ENCODE measurements around the gene CFAP45. TPM values are rescaled to one million over a fixed set of nuclear protein-coding genes. Genes with fewer than 3 reads are reported as not detected.

The CFAP45 gene
- total and polyA plus RNA-seq, 9 of the 15 experiments (the other 6 are each of a cell fraction or from before 2014, with no cell fraction given) = 0.65 to 2.4 (median 1.5) TPM

GRCh38 chr1:159924025-159924790 lies 24.2 kb upstream of the CFAP45 start (continued):
- TF ChIP-seq, protein P1, sequence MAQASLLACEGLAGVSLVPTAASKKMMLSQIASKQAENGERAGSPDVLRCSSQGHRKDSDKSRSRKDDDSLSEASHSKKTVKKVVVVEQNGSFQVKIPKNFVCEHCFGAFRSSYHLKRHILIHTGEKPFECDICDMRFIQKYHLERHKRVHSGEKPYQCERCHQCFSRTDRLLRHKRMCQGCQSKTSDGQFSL (CRISPR knock-in tag; IDR thresholded peaks at IDR 0.05) = peak; percentile 65; the same call in 1 of the 2 replicates
- TF ChIP-seq, protein P1 (tag; IDR thresholded peaks at IDR 0.05) = no peak; a peak in 1 of 4 replicates
- TF ChIP-seq ZNF695 (CRISPR knock-in tag; IDR thresholded peaks at IDR 0.05) (no peak), RNF2 (IDR thresholded peaks at IDR 0.05) (peak; percentile 84), FUS (optimal IDR thresholded peaks at IDR 0.05; ENCODE audit: low read depth, low read length) (peak; percentile 57), CHD7 (IDR thresholded peaks at IDR 0.05; ENCODE audit: low read depth, low read length) (no peak), MXI1 (IDR thresholded peaks at IDR 0.05; ENCODE audit: low read depth, low read length) (no peak)
- TF ChIP-seq, protein P2, sequence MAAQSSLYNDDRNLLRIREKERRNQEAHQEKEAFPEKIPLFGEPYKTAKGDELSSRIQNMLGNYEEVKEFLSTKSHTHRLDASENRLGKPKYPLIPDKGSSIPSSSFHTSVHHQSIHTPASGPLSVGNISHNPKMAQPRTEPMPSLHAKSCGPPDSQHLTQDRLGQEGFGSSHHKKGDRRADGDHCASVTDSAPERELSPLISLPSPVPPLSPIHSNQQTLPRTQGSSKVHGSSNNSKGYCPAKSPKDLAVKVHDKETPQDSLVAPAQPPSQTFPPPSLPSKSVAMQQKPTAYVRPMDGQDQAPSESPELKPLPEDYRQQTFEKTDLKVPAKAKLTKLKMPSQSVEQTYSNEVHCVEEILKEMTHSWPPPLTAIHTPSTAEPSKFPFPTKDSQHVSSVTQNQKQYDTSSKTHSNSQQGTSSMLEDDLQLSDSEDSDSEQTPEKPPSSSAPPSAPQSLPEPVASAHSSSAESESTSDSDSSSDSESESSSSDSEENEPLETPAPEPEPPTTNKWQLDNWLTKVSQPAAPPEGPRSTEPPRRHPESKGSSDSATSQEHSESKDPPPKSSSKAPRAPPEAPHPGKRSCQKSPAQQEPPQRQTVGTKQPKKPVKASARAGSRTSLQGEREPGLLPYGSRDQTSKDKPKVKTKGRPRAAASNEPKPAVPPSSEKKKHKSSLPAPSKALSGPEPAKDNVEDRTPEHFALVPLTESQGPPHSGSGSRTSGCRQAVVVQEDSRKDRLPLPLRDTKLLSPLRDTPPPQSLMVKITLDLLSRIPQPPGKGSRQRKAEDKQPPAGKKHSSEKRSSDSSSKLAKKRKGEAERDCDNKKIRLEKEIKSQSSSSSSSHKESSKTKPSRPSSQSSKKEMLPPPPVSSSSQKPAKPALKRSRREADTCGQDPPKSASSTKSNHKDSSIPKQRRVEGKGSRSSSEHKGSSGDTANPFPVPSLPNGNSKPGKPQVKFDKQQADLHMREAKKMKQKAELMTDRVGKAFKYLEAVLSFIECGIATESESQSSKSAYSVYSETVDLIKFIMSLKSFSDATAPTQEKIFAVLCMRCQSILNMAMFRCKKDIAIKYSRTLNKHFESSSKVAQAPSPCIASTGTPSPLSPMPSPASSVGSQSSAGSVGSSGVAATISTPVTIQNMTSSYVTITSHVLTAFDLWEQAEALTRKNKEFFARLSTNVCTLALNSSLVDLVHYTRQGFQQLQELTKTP (IDR thresholded peaks at IDR 0.05; ENCODE audit: low read depth in 1 of 2, partially characterized antibody in 2 of 2) = no peak

All from K562 (cell line).